ENCODE measurements around the gene CCDC91. TPM values are rescaled to one million over a fixed set of nuclear protein-coding genes. Genes with fewer than 3 reads are reported as not detected.

Gene CCDC91
- polyA plus RNA-seq, 1 donor: 20.6 TPM

DNA sequence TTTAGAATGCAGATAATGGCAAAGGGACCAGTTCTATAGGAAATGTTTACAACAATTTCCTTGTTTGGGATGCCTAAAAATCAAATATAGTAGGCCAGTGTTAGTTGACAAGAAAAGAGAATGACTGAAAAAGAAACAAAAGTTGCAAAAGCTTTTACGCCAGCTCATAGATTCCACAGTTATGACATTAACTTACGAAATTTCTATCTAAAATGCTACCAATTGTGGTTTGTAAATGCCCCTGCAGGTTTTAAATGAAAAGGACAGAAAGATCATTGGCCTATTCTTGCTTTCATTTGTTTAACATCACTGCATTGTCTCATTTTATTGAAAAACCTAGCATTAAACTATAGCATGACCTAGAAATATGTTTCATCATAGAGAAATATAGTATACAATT, 345.8 kb downstream of the CCDC91 start:
- DNase-seq (ENCODE audit: low read depth): no peak

DNA sequence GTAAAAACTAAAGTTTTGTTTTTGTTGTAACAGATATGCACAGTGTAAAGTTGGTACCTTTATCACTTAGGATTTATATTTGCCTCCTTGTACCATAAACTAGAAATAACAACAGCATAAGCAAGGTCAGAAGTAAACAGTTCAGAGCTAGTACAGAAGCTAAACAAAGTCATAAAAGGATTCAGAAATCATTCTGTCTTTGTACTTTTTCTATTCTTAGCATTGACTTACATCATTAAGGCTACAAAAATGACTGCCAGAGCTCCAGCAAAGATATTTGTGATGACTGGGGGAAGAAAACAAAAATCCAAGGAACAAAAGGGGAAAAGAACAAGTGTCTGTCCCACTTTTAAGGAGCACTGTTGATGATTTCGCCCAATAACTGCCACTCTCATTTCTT, 347.2 kb downstream of the CCDC91 start:
- no peak for DNase-seq (ENCODE audit: low read depth)

DNA sequence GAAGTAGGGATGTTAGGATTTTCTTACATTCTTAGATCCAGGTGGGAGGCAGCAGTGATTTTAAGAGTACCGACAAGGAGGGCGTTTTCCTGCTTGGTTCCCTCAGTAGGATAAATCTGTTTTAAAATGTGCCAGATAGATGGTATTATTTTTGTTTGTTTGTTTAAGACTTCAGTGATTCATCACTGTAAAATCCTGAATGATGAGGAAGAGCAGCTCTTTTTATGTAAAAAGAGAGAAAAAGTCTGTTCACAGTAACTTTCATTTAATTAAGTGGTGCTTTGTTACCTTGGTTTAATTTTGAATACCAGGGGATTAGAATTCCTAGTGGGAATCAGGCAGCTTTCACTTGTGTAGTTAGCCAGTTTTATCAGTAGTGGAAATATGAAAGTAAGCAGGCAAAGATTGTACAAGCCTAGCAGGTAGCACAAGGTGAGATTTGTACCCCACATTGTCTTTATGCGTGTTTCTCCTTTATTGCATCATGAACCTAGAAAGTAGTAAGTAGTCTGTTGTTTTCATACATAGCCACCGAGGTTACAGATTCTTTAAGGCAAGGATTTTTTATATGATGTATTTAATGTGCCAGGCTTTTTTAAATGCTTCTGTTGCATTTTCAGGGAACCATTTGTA, 349.6 kb downstream of the CCDC91 start:
- DNase-seq (ENCODE audit: low read depth): no peak

DNA sequence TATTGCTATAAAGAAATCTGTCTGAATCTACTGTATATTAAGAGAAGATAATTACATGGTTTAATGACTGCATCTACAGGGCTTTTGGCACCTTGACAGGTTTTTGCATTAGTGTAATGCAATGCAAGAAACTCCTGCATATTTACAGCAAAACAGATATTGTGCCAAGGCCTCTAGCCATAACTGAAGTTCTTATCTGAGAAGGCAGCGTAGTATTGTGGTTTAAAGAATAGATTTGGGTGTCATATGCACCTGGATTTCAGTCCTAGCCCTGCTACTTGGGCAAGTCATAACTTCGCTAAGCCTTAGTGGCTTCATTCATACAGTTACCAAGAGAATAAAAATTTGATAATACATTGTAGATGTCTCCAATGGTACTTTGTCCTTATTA, 350.1 kb downstream of the CCDC91 start:
- DNase-seq (ENCODE audit: low read depth): no peak

DNA sequence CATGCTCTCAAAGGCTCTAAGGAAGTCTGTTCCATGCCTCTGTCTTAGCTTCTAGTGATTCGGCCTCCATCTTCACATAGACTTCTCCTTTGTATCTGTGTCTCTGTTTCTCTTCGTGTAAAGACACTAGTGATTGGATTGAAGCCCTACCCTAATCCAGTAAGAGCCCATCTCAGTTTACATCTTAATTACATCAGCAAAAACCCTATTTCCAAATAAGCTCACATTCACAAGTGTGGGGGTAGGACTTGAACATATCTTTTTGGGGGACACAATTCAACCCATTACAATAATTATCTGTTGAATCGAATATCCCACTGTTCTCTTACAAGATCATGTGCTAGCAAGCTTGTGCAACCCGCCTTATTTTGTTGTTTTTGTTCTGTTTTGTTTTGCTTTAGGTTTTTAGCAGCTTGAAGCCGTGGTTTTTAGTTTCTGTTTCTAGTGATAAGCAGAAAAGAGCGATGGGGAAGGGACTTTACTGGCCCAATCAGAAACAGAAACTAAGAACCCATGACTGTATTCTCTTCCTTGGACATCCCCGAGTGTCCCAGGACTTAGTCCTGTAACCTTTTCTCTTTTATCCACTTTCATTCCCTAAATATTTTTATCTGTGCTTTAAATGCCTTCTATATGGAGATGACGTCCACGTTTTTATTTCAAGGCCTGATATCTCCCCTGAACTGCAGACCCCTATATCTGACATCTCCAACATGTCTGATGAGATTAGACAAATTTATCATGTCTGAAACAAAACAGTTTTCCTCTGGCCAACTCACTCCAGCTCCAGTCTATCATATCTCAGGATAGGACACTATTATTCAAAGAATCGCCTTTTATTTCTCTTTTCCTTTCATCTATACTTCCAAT, 353.0 kb downstream of the CCDC91 start:
- no peak for DNase-seq (ENCODE audit: low read depth)

DNA sequence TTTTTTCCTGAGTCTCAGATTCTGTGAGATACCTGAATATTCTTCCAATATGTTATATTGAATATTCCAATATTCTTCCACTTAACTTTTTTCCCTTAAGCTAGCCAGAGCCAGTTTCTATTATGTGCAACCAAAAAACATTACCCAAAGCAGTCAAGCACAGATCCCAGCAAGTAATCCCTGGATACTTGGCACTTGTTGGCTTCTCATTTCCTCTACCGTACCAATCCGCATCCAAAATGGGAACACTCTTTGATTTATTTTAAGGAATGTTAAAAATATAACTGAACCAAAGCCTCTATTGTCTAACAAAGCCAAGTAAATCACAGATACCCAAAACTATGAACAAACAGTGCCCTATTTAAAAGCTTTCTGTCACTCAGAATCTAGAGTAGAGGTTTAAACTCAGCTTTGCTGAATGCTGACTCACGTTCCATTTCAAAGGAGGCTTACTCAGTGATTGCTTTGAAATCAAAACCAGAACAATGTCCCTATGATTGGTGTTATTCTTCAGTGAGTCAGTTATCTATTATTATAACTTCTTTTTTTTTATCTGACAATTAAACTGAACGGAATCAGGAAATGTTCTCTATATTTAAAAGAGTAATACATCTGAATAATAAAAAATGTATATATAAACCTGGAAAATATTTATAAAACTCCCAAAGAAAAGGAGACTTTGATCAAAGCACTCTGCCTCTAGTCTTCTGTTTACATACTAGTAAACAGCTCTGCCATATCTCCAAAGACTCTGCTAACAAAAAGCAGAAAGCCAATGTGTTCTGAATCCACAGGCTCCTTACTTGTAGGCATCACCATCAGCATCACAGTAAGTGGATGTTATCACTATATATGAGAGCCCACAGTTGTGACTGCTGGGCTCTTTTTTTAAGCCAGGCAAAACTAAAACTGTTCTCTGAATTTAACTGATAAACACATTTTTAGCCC, 360.8 kb downstream of the CCDC91 start:
- no peak for DNase-seq (ENCODE audit: low read depth)

DNA sequence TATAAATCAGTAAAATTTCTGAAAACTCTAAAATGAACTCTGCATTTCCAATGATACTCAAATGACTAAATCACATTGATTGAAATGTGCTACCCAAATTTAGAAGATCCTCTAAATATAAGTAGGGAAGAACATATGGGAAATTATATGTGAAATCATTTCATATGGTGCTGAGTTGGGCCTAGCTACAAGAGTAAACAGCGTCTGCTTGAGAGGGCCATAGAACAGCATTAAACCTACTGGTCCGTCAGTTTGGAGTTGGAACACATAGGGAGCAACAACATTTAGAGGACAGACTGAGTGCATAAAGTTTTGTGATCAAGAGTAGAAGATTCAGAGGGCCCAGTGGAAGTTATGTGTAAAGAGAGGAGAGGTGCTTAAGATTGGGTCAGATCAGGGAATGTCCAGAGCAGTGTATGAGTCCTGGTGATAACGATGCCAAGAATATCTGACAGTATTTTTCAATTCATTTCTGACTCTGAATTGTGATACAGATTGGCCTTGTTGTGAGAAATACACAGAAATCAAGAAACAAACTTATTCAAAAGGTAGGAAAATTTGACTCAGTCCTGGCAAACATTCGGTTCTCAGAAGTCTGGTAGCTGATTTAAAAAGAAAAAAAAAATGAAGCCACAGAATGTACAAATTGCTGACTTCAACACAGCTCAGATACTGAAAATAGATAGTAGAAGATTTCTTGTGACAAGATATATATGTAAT, 362.2 kb downstream of the CCDC91 start:
- DNase-seq (ENCODE audit: low read depth): peak; percentile 25

DNA sequence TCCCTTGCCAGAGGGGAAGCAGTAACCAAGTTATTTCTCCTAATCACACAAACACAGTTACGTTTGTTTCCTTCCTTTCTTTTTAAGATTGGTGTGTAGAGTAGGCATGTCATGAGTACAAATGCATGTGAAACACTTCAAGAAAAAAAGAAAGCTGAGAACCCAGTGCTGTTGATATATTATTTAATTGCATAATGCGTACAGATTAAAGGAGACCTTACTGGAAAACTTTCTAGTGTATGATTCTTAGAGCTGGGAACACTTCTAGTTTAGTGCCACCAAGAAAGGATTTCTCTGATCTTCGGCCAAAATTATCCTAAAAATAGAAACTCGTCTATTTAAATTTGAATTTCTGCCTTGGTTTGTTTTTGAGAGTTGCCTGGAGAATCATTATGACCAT, 365.5 kb downstream of the CCDC91 start:
- no peak for DNase-seq (ENCODE audit: low read depth)

DNA sequence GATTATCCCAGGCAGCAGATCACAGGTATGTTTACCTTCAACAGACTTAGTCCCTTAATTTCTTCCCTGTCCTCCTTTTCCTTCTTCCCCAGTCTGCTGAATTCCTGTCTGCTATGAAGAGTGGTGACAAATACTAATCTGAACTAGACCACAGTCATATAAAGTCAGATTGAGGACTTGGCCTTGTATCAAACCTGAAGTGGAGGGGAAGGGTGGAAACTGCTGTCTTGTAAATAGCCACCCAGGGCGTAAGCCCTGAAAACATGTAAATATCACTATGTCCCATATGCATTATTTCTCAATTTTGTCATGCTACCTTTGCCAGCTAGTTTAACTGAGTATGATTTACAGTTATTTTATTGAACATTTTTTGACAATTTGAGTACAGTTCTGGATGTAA, 368.0 kb downstream of the CCDC91 start:
- no peak for DNase-seq (ENCODE audit: low read depth)

DNA sequence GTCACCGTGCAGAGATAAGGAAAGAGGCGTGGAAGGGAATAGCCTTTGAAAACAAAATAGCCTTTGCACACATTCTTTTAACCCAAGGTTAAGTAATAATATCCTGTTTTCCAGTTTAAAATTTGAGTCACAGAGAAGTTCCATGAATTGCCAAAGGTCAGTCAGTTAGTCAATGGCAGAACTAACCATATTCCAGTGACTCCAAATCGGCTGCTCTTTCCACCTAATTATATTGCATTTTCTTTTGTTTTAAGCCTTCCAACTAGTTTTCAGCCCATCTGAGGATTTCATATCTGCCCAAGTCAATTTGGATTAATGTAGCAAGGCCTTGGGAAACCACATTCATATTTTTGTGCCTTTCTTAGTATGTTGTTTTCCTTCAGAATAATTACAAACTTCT, 373.0 kb downstream of the CCDC91 start:
- DNase-seq (ENCODE audit: low read depth): no peak

DNA sequence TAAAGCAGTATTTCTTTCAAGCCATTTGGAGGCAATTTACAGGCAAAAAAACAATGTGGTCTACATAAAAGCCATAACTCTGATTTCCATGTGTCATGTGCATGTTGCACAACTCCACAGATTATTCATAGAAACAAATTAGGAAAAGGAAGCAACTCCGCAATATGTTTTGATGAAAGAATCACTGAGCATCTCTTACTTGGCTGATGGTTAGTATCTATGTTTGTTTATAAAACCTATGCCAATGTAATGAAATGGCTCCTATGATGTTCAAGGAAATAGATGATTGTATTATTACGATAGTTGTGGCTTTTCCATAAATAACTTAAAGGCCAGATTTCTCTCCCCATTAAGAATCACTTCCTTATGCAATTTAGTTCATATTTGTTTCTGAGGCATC, 373.7 kb downstream of the CCDC91 start:
- DNase-seq (ENCODE audit: low read depth): no peak

DNA sequence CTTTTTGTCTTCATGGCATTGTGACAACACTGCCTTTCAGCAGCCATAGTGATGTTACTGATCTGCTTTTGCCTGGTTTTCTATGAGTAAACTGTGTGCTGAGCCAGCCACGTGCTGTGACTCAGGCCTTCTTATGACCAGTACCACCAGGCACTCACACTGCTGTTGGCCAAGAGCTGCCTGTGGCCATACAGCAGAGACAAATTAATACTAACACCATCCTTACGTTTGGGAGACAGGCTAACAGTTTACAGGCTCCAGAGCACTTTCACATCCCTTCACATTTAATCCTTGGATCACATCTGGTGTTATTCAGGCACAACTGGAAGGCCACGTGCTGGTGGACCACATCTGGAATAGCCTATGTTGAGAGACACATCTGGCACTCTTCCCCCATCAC, 377.9 kb downstream of the CCDC91 start:
- no peak for DNase-seq (ENCODE audit: low read depth)

DNA sequence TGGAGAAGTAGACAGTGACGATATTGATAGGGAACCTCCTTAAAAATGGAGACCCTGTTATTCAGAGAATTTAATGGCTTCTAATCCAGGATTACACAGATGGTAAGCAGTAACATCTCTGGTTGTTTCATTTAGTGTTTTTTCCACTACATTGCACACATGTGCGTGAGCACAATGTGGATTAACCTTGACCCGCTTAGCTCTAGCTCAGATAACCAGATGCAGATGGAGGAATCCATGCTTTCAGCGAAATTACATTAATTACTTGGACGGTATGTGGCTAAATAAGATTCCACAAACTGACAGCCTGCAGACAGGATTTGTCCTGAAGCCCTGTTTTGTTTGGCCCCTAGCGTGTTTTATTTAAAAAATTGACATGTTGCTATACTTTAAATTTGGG, 378.4 kb downstream of the CCDC91 start:
- no peak for DNase-seq (ENCODE audit: low read depth)

DNA sequence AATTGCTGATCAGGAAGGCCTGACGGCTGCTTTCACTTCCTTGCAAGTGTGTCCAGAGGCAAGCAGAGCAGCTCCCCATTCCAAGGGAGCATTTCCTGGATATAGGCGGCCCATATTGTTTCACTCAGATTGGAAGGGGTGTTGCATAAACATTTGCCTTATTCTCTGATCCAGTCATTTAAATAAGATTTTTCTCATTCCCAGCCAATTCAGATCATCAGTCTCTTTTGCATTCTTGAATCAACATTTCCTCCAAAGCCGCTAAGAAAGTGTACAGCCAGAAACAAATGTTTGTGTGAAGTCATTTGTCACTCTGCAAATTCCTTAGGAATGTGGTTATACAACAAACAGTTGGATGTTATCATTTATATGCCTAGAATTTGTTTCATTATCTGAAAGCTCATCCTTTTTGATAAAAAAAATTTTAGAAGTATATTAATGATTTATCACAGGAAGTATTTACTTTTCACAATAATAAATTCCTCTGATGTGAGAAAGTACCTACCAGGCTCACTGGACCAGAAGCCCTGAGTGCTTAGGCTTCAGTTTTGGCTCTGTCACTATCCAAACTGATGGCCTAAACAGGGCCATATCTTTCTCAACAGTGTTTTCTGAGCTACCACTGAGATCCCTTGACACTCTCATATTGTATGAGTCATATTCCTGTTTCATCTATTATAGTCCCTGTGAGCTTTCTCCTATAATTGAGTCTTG, 379.6 kb downstream of the CCDC91 start:
- DNase-seq (ENCODE audit: low read depth): no peak

DNA sequence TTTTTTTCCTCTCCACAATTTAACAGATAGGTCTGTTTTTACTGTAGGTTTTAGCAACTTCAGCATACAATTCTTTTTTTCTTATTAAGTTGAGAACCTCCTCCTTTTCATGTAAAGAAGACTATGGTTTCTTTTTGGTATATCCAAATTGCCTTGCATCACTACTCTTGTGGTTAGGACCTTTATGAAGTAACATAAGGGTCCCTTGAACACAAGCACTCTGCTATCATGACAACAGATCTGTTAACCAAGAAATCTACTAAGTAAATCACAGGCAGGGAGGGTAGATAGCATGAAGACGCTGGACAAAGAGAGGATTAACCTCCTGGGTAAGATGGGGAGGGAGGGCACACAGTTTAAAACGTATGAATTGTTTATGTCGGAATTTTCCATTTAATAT, 380.6 kb downstream of the CCDC91 start:
- DNase-seq (ENCODE audit: low read depth): no peak

DNA sequence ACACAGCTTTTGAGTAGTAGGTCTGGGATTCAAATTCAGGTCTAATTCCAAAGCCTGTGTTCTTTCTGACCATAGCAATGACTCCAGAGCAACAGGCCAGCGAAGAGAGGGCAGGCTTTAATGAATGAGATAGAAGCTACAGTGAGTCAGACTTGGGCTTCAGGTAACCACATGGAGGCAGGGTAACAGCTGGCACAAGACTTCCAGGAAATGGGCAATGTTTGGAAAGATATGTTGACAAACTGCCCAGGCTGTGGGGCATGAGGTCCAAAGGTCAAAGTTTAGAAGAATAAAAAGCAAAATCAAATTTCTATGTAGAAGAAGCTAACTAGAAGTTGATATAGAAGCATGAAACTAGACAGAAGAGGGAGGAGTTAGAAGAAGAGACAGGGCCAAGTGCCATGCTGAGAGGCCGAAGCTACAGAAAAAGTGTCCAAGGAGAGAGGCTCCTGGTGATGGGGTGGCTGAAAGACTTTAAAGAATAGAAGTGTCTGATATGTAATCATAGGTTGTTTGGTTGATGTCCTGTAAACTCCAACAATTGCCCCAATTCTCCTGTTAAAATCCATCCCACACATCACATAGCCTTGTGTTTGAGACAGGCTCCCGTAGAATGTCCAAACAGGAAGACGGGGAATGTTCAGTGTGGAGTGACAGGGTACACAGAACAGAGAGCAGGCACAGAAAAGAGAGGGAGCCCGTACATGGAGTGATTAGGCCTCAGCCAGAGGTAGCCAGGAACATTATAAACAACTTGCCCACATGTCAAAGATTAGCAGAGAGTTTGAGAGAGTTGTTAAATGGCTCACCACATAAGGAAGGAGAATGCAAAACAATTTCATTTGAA, 384.7 kb downstream of the CCDC91 start:
- no peak for DNase-seq (ENCODE audit: low read depth)

DNA sequence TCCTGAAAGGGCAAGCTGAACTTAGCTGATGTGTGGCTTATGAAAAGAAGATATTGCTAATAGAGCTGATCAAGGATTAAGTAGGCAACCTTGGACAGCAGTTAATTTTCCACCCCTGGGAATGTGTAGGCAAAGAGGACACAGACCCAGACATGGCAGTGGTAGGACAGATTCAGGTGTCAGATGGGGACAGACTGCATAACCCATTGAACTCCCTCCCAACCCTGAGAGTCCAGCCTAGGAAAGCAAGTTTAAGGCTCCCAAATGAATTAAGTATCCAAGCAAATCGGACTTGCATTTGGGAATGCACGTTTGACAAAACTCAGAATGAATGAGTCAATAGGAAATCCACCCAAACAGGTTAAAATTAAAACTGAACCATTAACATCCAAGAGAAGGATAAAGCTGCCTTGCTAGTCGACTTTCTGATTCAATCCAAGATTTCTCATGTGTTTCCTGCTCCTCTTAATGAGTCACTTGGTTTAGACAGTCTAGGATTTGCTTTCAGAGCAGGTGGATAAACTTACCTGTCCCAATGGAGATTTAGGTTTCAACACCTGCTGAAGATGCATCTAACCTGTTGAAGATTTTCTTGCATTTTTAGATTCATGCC, 385.4 kb downstream of the CCDC91 start:
- no peak for DNase-seq (ENCODE audit: low read depth)

DNA sequence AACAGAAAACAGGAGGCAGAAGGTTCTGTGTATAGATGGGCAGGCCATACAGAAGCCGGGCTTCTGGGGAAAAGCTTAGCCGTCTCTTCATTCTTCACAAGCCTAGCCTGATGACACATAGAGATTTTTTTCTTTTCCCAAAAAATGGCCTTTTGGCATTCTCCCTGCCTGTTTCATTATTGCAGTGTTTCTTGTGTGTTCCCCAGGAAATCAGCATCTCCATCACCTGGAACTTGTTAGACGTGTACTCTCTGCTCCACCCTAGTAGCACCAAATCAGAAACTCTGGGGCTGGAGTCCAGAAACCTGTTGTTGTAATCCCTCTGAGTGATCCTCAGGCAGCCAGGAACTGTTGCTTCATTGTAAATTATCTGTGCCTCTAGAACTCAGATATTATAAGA, 388.1 kb downstream of the CCDC91 start:
- DNase-seq (ENCODE audit: low read depth): no peak

DNA sequence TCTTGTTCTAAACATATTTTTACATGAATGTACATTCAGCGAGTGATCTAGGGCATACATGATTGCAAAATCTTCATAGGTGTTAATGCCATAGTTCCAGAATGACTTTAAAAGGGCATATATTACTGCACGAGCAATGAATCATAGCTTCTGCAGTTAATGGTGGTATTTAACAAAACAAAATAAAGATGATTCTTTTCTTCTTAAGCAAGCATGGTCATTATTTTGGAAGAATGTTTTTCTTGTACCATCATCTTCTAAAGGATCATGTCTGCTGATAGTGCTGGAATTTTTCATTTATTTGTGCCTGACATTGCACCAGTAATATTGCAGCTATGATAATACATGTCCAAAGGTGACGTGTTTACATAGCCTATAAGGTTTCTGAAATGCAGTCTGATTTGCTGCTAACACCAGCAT, 388.6 kb downstream of the CCDC91 start:
- DNase-seq (ENCODE audit: low read depth): no peak
